NCI-H748 (cell line): ENCODE measurements around the gene NME2.
"Not testable (repeated sequence)": the region's sequence is repeated elsewhere in the genome, so short reads cannot be mapped to it uniquely, and the experiment has no call there.

Experiments used
- DNase-seq: peaks from one replicate; lab custom pipeline; 2025; ENCODE audit not compliant: unreplicated experiment; lab: John Stamatoyannopoulos, UW

Gene NME2

GRCh38 chr17:51166198-51166986 lies at the start of gene NME2:
Gene NME2 (plus strand): TSS chr17:51166411. CDS start chr17:51166831, 420 bp downstream.
- peak; percentile 89 for DNase-seq

GRCh38 chr17:51118330-51119195 lies 47.6 kb upstream of the NME2 start:
- DNase-seq = peak; percentile 98

- peak; percentile 44 for DNase-seq
Observed at GRCh38 chr17:51119415-51120356, 46.5 kb upstream of the NME2 start.

- peak; percentile 73 for DNase-seq
Observed at GRCh38 chr17:51120357-51120738, 45.9 kb upstream of the NME2 start.

- peak; percentile 97 for DNase-seq
Observed at GRCh38 chr17:51120739-51121619, 45.2 kb upstream of the NME2 start, which contains the start of gene SPAG9. Gene SPAG9 (minus strand): TSS chr17:51120868. CDS start chr17:51120656, 212 bp downstream.

- DNase-seq = peak; percentile 68
Observed at GRCh38 chr17:51121620-51122472, 44.4 kb upstream of the NME2 start.

GRCh38 chr17:51122473-51123115 lies 43.6 kb upstream of the NME2 start:
- not testable (repeated sequence) for DNase-seq

- no peak for DNase-seq
Observed at GRCh38 chr17:51124640-51125503, 41.3 kb upstream of the NME2 start.

GRCh38 chr17:51128076-51128475 lies 38.1 kb upstream of the NME2 start:
- peak; percentile 9 for DNase-seq

- no peak for DNase-seq
Observed at GRCh38 chr17:51132964-51133319, 33.3 kb upstream of the NME2 start.

GRCh38 chr17:51133365-51133764 lies 32.8 kb upstream of the NME2 start:
- DNase-seq = no peak

- DNase-seq = no peak
Observed at GRCh38 chr17:51135956-51136355, 30.3 kb upstream of the NME2 start.

GRCh38 chr17:51142597-51142996 lies 23.6 kb upstream of the NME2 start:
- DNase-seq = no peak

GRCh38 chr17:51144266-51145022 lies 21.8 kb upstream of the NME2 start:
- peak; percentile 19 for DNase-seq

GRCh38 chr17:51147650-51148049 lies 18.6 kb upstream of the NME2 start:
- no peak for DNase-seq

- DNase-seq = no peak
Observed at GRCh38 chr17:51149163-51149562, 17.0 kb upstream of the NME2 start.

GRCh38 chr17:51150932-51151331 lies 15.3 kb upstream of the NME2 start:
- DNase-seq = no peak
